ENCODE results near the gene AHRR. TPM values are rescaled to one million over a fixed set of nuclear protein-coding genes. Genes with fewer than 3 reads are reported as not detected.

AHRR gene
- total RNA-seq, 1 donor from 2014 or later = 74.8 TPM

DNA sequence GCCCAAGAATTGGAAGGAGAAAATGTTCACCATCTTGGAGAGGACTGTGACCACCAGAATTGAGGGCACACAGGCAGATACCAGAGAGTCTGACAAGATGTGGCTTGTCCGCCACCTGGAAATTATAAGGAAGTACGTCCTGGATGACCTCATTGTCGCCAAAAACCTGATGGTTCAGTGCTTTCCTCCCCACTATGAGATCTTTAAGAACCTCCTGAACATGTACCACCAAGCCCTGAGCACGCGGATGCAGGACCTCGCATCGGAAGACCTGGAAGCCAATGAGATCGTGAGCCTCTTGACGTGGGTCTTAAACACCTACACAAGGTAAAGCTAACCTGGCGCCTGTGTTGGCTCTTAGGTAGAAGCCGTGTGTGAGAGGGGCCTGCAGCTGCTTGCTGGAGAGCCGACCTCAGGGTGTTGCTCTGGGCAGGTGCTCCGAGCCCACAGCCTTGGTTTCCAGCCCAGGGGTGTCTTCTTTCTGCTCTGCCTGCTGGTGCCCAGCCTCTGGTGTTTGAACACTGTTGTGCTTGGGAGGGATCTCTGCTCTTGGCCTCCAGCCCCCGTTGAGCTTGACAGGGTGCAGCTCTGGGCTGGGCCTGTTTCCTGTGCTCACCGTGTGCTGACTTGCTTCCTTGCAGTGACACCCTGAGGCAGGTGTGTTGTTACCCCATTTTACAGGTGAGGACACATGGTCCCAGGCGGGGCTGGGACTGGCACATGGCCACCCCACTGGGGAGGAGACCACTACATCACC lies 132.4 kb downstream of the AHRR start:
- peak; percentile 51 for DNase-seq (ENCODE audit: low read depth)

DNA sequence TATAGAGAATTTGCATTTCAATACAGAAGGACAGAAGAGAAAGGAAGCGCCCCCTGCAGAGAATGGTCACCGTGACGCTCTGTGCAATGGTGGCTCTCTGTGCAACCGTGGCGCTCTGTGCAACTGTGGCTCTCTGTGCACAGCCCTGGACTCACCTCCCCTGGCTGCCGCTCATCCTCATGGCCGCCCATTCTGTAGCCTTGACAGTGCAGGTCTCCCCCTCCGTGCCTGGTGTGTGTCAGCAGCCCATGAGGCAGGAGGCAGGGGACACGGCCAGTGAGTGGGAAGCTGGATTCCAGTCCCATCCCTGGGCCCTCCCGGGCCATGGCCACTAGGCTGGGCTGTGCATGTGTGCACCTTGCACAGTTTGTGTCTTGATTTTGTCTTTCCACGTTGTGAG lies 133.4 kb downstream of the AHRR start:
- DNase-seq (ENCODE audit: low read depth) = no peak

- no peak for DNase-seq (ENCODE audit: low read depth)
Measured at GRCh38 chr5:455806-456205, 134.3 kb downstream of the AHRR start.

DNA sequence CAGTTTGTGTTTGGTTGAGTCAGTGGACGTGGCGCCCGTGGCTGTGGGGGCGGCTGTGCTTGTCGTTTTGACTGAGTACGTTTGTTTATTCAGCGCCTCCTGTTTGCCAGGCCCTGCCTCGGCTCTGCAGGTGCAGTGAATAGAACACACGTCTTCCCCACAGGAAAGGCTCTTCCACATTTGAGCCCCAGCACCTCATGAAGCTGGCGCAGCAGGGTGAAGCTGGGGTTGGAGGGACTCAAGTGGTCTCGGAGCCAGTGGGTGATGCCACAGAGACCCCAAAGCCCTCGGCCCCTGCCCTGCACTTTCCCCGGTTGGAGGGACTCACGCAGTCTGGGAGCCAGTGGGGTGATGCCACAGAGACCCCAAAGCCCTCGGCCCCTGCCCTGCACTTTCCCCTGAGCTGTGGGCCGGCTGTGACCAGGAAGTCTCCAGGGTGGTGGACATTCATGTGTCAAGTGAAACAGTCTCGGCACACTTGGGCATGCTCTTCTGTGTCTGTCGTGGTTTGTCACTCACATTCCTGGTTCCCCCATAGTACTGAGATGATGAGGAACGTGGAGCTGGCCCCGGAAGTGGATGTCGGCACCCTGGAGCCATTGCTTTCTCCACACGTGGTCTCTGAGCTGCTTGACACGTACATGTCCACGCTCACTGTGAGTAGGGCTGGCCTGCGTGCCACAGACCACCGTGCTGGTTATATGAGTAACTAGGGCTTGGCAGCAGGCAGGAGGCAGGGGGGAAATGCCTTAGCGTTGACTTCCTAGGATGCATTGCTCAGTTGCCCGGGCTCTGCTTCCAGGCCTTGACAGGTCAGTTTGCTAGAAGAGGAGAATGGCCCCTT lies 135.1 kb downstream of the AHRR start:
- DNase-seq (ENCODE audit: low read depth) = no peak

- no peak for DNase-seq (ENCODE audit: low read depth)
Measured at GRCh38 chr5:457195-457961, 135.9 kb downstream of the AHRR start.

- no peak for DNase-seq (ENCODE audit: low read depth)
Measured at GRCh38 chr5:458547-459353, 137.2 kb downstream of the AHRR start.

DNA sequence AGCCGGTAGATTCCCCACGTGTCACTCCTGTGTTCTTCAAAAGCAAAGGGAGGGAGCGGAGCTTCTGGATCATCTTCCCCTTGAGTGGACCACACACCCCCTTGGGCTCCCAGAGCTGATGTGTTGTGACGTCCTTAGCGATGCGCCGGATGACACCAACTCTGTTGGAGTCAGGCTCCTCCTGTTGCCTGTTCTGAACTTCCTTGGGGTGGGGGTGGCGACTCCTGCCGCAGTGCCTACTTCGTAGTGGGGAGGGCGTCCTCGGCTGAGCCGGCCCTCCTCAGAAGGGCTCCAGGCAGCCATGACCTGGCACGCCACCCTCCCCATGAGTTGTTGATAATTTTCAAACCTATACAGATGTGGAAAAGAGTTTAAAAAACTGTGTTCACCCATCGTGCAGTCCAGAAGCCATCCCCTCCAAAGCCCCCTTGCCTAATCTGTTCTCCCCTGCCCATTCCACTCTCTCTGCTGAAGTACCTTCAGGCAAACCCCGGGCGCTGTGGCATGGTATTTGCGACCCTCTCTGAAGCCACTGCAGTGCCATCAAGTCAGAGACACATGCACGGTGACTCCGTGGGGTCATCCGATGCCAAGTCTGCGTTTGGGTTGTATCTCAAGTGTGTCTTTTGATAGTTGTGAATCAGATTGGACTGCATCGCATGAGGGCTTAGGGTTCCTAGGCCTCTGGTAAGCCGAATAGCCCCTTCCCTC lies 138.2 kb downstream of the AHRR start:
- no peak for DNase-seq (ENCODE audit: low read depth)

DNA sequence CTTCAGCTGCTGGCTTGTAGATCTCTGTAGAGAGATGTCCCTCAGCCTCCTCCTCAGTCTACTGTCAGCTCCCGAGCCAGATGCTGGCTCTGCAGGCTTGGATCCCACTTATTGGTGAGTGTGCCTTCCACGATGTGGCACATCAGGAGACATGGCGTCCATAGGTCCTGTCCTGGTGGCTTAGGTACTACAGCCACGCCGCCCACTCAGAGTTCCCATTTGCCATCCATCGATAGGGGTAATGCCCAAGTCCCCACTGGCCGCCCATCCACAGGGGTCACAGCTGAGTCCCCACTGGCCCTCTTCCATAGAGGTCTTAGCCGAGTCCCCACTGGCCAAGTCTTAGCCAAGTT lies 138.7 kb downstream of the AHRR start:
- DNase-seq (ENCODE audit: low read depth) = no peak

DNA sequence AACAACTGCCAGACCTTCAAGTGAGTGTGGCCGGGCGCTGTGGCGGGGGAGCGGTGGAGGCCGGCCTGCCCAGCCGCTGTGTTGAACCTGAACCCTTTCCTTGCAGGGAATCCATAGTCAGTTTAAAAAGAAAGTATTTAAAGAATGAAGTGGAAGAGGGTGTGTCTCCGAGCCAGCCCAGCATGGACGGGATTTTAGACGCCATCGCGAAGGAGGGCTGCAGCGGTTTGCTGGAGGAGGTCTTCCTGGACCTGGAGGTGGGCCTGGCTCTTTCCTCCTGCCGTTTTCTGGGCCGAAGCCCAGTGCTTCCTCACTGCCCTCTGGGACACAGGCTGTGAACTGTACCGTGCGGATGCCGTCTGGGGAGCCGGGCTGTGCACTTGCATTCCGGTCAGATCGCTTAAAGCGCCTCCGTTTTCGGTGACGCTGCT lies 140.6 kb downstream of the AHRR start:
- no peak for DNase-seq (ENCODE audit: low read depth)

- DNase-seq (ENCODE audit: low read depth) = no peak
Measured at GRCh38 chr5:463301-463700, 141.8 kb downstream of the AHRR start.

GRCh38 chr5:463952-464351 lies 142.4 kb downstream of the AHRR start:
- no peak for DNase-seq (ENCODE audit: low read depth)

DNA sequence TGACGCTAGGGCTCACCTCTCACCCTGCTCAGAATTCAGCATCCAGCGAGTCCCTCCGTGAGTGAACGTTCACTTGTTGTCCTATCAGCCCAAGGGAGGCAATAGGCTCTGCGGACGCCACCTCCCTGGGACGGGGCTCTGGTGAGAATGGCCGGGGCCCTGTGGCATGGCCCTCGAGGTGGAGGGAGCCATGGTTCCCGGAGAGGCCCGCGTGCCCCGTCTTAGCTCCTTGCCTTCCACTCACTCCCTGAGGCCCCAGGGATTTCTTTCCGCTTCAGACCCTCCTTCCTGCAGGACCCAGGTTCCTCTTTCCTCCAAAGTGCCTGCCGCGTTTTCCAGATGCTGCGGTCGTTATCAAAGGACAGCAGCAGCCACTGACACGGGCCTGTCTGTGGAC lies 142.9 kb downstream of the AHRR start:
- no peak for DNase-seq (ENCODE audit: low read depth)

DNA sequence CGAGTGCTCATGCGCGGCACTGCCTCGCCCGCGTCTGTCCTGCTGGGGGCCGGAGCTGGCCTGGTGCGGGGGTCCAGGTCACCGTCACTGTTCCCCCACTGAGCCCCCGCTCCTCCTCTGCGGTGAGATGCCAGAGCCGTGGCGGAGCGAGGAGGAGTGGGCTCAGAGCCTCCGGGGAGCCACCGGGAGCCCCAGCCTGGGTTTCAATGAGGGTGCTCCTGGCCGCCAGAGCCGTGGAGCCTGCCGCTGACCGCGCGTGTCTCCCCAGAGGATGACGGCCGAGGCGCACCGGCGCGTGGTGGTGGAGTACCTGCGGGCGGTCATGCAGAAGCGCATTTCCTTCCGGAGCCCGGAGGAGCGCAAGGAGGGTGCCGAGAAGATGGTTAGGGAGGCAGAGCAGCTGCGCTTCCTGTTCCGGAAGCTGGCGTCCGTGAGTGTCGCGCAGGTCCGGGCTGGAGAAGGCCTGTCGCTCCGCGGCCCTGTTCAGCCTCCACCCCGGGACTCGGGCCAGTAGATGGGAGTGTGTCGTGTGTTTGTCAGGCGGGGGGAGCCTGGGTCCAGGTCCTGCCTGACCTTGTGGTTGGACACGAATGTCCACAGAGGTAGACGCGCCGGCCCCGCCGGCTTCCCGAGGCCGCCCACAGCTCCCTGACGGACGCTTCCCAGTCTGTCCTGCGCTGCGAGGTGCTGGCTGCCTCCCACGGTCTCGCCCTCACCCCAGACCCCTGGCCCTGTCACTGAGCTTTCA lies 143.5 kb downstream of the AHRR start:
- no peak for DNase-seq (ENCODE audit: low read depth)

- DNase-seq (ENCODE audit: low read depth) = no peak
Measured at GRCh38 chr5:465591-466403, 144.3 kb downstream of the AHRR start.

DNA sequence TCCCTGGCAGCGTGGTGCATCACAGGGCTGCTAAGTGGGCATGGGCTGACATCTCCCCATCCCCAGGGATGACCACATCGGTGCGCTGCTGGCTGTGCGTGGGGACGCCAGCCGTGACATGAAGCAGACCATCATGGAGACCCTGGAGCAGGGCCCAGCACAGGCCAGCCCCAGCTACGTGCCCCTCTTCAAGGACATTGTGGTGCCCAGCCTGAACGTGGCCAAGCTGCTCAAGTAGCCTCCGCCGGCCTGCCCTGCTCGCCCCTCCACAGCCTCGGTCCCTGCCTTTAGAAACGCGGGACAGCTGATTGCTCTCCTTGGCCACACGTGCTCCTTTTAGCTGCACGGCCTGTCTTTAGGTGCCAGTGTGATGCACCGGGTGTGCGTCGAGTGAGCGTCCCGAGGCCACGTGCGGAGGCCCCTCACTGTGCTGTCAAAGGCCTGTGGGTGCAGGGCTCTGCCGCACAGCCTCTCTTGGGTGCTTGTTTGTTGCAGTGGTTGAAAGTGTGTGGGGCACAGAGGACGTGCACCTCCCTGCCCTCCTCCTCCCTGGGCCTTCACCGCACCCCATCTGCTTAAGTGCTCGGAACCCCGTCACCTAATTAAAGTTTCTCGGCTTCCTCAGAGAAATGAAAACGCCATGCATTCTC lies 145.3 kb downstream of the AHRR start:
- no peak for DNase-seq (ENCODE audit: low read depth)

DNA sequence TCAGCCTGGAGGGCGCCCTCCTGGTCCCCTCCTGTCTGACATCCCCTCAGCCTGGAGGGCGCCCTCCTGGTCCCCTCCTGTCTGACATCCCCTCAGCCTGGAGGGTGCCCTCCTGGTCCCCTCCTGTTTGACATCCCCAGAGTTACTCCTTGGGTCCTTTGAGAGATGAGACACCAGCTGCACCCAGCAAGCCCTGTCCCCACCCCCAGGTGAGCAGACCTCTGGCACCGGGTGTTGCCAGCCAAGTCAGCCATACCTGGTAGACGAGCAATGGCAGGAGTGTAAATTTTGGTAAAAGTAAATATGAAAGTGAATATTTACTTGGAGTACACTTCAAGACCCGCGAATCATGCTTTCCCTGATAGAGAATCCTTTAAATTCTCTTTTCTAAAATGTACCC lies 146.9 kb downstream of the AHRR start:
- no peak for DNase-seq (ENCODE audit: low read depth)

GRCh38 chr5:469752-470483 lies 148.4 kb downstream of the AHRR start:
- DNase-seq (ENCODE audit: low read depth) = no peak

All from myocyte (in vitro differentiated cells).